HCT116 (cell line): ENCODE measurements around the gene PRSS57. TPM values are rescaled to one million over a fixed set of nuclear protein-coding genes. Genes with fewer than 3 reads are reported as not detected.

Experiments
- ATAC-seq: fragments of 200-7000 bp; cut with Tn5 transposase; 2 replicates; pipeline ENCODE4 v1.9.1; 2020; ENCODE audit warnings: mild to moderate bottlenecking, moderate library complexity
- BruUV-seq: library from RNA; stranded (reverse); fragments of 400-500 nt; replicated peaks from 2 replicates; lab custom pipeline; 2021; lab: Mats Ljungman, UMichigan
- CTCF ChIA-PET: fragments of 300-600 bp; sonication (Branson Sonifier 250); formaldehyde crosslinking; loops from one replicate; lab custom pipeline; 2021; ENCODE audit warnings: antibody characterized with exemption; lab: Charles Lee
- POLR2A ChIA-PET: fragments of 300-600, 350-600 bp; sonication (Branson Sonifier 250); formaldehyde crosslinking; loops from one replicate; lab custom pipeline; 2021; ENCODE audit warnings: antibody characterized with exemption; lab: Charles Lee
- RAD21 ChIA-PET, 2 experiments: fragments of 300-600 bp; sonication (Branson Sonifier 250); formaldehyde crosslinking; loops; one replicate each; lab custom pipeline; 2023; ENCODE audit warnings: low total read pairs in 2 of 2; ENCODE audit not compliant: uncharacterized antibody in 2 of 2, unreplicated experiment in 2 of 2, low non-redundant PET in 1 of 2; lab: Charles Lee
- DNase-seq: peaks from one replicate; pipeline ENCODE4 v3.0.0-alpha.2; 2010; ENCODE audit warnings: low read depth, low spot score
- H2AFZ ChIP-seq: fragments of 200-600 bp; shearing (Covaris generic), sonication (generic); 2 replicates; pipeline ENCODE4 v1.6.1; 2017; ENCODE audit warnings: low read depth, mixed run types, mixed read lengths, antibody characterized with exemption, low read length; ENCODE audit not compliant: poor library complexity, severe bottlenecking
- H3K27ac ChIP-seq: 2 replicates; pipeline ENCODE4 v1.5.1; 2012; ENCODE audit warnings: low read depth, low read length
- H3K27me3 ChIP-seq: fragments of 200-600 bp; sonication (generic); 2 replicates; pipeline ENCODE4 v1.6.1; 2016; ENCODE audit warnings: mixed run types, low read length, mixed read lengths; ENCODE audit not compliant: insufficient read depth
- H3K36me3 ChIP-seq, 2 experiments: fragments of 200-500 bp in 1 of 2; fragments of 200-600 bp in 1 of 2; sonication (Bioruptor generic) in 1 of 2; sonication (generic) in 1 of 2; 2 replicates each; pipeline versions ENCODE4 v1.5.1 to v1.6.1; 2014 to 2016; ENCODE audit warnings: low read length in 2 of 2, inconsistent platforms in 1 of 2, mixed read lengths in 1 of 2, mixed run types in 1 of 2; ENCODE audit not compliant: insufficient read depth in 2 of 2, control insufficient read depth in 1 of 2
- H3K4me1 ChIP-seq, 2 experiments: fragments of 200-600 bp in 1 of 2; sonication (generic) in 1 of 2; 2 replicates each; pipeline versions ENCODE4 v1.5.1 to v1.6.1; 2012 to 2017; ENCODE audit warnings: low read length in 2 of 2, inconsistent platforms in 1 of 2, mild to moderate bottlenecking in 1 of 2, mixed read lengths in 1 of 2, mixed run types in 1 of 2, moderate library complexity in 1 of 2; ENCODE audit not compliant: insufficient read depth in 2 of 2, control insufficient read depth in 1 of 2
- H3K4me2 ChIP-seq: fragments of 200-600 bp; sonication (generic); 2 replicates; pipeline ENCODE4 v1.6.1; 2017; ENCODE audit warnings: mixed run types, low read length, mixed read lengths
- H3K4me3 ChIP-seq, 2 experiments: fragments of 200-600 bp in 1 of 2; sonication (generic) in 1 of 2; replicated peaks in 1 of 2; 2 replicates each; pipeline ENCODE4 v1.5.1; 2011 to 2016; ENCODE audit warnings: low read length in 2 of 2, control low read depth in 1 of 2, low read depth in 1 of 2, mild to moderate bottlenecking in 1 of 2, mixed read lengths in 1 of 2, mixed run types in 1 of 2
- H3K79me2 ChIP-seq: fragments of 200-600 bp; sonication (generic); 2 replicates; pipeline ENCODE4 v1.6.1; 2017; ENCODE audit warnings: mild to moderate bottlenecking, mixed run types, low read length, moderate library complexity, mixed read lengths; ENCODE audit not compliant: insufficient read depth
- H3K9ac ChIP-seq: fragments of 200-600 bp; sonication (generic); 2 replicates; pipeline ENCODE4 v1.6.1; 2016; ENCODE audit warnings: low read length, mixed read lengths
- H3K9me2 ChIP-seq: fragments of 200-600 bp; sonication (generic), shearing (Covaris generic); 2 replicates; pipeline ENCODE4 v1.6.1; 2017; ENCODE audit warnings: mixed run types, mild to moderate bottlenecking, moderate library complexity; ENCODE audit not compliant: insufficient read depth
- H3K9me3 ChIP-seq, 2 experiments: fragments of 200-500 bp in 1 of 2; fragments of 200-600 bp in 1 of 2; sonication (Bioruptor generic) in 1 of 2; sonication (generic) in 1 of 2; 2 replicates each; pipeline ENCODE4 v1.6.1; 2014 to 2017; ENCODE audit warnings: low read length in 2 of 2, mixed read lengths in 2 of 2, inconsistent platforms in 1 of 2, low read depth in 1 of 2, mild to moderate bottlenecking in 1 of 2, mixed run types in 1 of 2, moderate library complexity in 1 of 2; ENCODE audit not compliant: control insufficient read depth in 1 of 2, insufficient read depth in 1 of 2
- H4K20me1 ChIP-seq: fragments of 200-600 bp; sonication (generic), shearing (Covaris generic); 2 replicates; pipeline ENCODE4 v1.6.1; 2017; ENCODE audit warnings: mixed run types, mild to moderate bottlenecking, moderate library complexity; ENCODE audit not compliant: insufficient read depth
- EGR1 ChIP-seq: IDR thresholded peaks from 2 replicates; pipeline ENCODE4 v1.6.1; 2012; ENCODE audit warnings: low read depth
- ELF1 ChIP-seq: IDR thresholded peaks from 2 replicates; pipeline ENCODE4 v1.6.1; 2012; ENCODE audit warnings: low read depth, borderline replicate concordance
- EZH2phosphoT487 ChIP-seq: fragments of 200-600 bp; IDR thresholded peaks from 2 replicates; pipeline ENCODE4 v1.6.1; 2018; ENCODE audit warnings: antibody characterized with exemption, borderline replicate concordance
- POLR2A ChIP-seq: IDR thresholded peaks from 2 replicates; pipeline ENCODE4 v1.7.0; 2011; ENCODE audit warnings: borderline replicate concordance; ENCODE audit not compliant: insufficient read depth, insufficient read length; ENCODE audit errors: extremely low read depth
- SRF ChIP-seq: IDR thresholded peaks from 2 replicates; pipeline ENCODE4 v1.6.1; 2012; ENCODE audit warnings: low read depth
- intact Hi-C: fragments of 100-400 bp; cut with micrococcal nuclease; formaldehyde crosslinking; loops from 2 replicates; pipeline ENCODE4 v1.10.0; 2022
- total RNA-seq: library from RNA; stranded (reverse); gene quantifications from one replicate; pipeline ENCODE4 v1.2.1, GENCODE V29; 2021; ENCODE audit not compliant: unreplicated experiment
- TF ChIP-seq, protein P1 (sequence below), 3 experiments: fragments of 200-600 bp in 1 of 3; sonication (generic) in 1 of 3; IDR thresholded peaks in 2 of 3; conservative IDR thresholded peaks in 1 of 3; 2 replicates each; pipeline ENCODE4 v1.5.1; 2012 to 2017; ENCODE audit warnings: low read depth in 2 of 3, low read length in 2 of 3, antibody characterized with exemption in 1 of 3, borderline replicate concordance in 1 of 3, control low read depth in 1 of 3, mild to moderate bottlenecking in 1 of 3, mixed read lengths in 1 of 3, mixed run types in 1 of 3, moderate library complexity in 1 of 3; ENCODE audit not compliant: insufficient read depth in 1 of 3
- TF ChIP-seq, protein P2 (sequence below): IDR thresholded peaks from 2 replicates; pipeline ENCODE4 v1.6.1; 2012
- TF ChIP-seq, protein P3 (sequence below): IDR thresholded peaks from 2 replicates; pipeline ENCODE4 v1.6.1; 2011; ENCODE audit warnings: mild to moderate bottlenecking, low read length, moderate library complexity; ENCODE audit not compliant: insufficient replicate concordance; ENCODE audit errors: extremely low read depth
- TF ChIP-seq, protein P4 (sequence below): IDR thresholded peaks from 2 replicates; pipeline ENCODE4 v1.6.1; 2012

Gene PRSS57
- total RNA-seq, 1 experiment from 2014 or later: not detected

DNA sequence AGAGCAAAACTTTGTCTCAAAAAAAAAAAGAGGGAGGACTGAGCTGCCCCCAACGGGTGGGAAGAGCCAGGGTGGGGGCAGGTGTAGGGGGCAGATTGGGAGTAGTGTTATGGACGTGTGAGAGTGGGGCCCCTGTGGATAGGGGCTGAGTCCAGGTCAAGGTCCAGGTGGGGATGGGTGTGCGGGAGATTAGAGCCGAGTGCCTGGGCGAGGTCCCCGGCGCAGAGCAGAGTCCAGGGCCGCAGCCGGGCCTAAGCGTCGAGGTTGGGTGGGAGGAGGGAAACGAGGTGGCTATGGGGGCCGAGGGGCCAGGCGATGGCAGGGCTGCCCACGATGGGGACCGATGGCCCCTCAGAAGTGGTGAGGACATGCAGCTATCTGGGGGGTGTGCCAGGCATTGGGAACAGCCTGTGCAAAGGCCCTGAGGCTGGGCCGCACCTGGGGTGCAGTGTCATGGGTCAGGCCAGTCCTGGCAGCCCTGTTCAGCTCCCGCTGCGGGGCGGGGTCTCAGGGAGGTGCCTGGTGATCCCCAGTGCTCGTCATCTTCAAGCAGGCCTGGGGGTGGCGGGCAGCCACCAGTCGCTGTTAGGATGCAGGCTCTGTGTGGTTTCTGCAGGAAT, 43.4 kb upstream of the PRSS57 start:
- Histone ChIP-seq H3K9ac (no peak overlapping the region), H3K36me3 (no peaks in the 10 kb centered on the region), H3K9me3 (no peaks in the 10 kb centered on the region), H3K4me1 (no peaks in the 10 kb centered on the region), H3K27me3 (no peaks in the 10 kb centered on the region), H2AFZ (no peak overlapping the region), H3K4me2 (no peak overlapping the region), H4K20me1 (no peaks in the 10 kb centered on the region), H3K9me2 (no peaks in the 10 kb centered on the region), H3K4me3 (no peak overlapping the region), H3K27ac (no peak overlapping the region), H3K79me2 (no peaks in the 10 kb centered on the region)
- RAD21 ChIA-PET: no interaction called here
- DNase-seq (no peak), ATAC-seq (no peak)
- POLR2A ChIA-PET: no interaction called here
- intact Hi-C loops: no loop called here
- TF ChIP-seq POLR2A: no peak
- no peak for TF ChIP-seq EZH2phosphoT487
- no peak for TF ChIP-seq ELF1
- TF ChIP-seq EGR1: no peak
- no peak for TF ChIP-seq SRF
- TF ChIP-seq, protein P1, sequence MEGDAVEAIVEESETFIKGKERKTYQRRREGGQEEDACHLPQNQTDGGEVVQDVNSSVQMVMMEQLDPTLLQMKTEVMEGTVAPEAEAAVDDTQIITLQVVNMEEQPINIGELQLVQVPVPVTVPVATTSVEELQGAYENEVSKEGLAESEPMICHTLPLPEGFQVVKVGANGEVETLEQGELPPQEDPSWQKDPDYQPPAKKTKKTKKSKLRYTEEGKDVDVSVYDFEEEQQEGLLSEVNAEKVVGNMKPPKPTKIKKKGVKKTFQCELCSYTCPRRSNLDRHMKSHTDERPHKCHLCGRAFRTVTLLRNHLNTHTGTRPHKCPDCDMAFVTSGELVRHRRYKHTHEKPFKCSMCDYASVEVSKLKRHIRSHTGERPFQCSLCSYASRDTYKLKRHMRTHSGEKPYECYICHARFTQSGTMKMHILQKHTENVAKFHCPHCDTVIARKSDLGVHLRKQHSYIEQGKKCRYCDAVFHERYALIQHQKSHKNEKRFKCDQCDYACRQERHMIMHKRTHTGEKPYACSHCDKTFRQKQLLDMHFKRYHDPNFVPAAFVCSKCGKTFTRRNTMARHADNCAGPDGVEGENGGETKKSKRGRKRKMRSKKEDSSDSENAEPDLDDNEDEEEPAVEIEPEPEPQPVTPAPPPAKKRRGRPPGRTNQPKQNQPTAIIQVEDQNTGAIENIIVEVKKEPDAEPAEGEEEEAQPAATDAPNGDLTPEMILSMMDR (IDR thresholded peaks at IDR 0.05 in 2 of 3, conservative IDR thresholded peaks at IDR 0.05 in 1 of 3; ENCODE audit: borderline replicate concordance in 1 of 3, insufficient read depth in 1 of 3, low read depth in 2 of 3, low read length in 2 of 3): no peak
- TF ChIP-seq, protein P2, sequence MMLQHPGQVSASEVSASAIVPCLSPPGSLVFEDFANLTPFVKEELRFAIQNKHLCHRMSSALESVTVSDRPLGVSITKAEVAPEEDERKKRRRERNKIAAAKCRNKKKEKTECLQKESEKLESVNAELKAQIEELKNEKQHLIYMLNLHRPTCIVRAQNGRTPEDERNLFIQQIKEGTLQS: no peak
- TF ChIP-seq, protein P3, sequence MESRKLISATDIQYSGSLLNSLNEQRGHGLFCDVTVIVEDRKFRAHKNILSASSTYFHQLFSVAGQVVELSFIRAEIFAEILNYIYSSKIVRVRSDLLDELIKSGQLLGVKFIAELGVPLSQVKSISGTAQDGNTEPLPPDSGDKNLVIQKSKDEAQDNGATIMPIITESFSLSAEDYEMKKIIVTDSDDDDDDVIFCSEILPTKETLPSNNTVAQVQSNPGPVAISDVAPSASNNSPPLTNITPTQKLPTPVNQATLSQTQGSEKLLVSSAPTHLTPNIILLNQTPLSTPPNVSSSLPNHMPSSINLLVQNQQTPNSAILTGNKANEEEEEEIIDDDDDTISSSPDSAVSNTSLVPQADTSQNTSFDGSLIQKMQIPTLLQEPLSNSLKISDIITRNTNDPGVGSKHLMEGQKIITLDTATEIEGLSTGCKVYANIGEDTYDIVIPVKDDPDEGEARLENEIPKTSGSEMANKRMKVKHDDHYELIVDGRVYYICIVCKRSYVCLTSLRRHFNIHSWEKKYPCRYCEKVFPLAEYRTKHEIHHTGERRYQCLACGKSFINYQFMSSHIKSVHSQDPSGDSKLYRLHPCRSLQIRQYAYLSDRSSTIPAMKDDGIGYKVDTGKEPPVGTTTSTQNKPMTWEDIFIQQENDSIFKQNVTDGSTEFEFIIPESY: no peak
- TF ChIP-seq, protein P4, sequence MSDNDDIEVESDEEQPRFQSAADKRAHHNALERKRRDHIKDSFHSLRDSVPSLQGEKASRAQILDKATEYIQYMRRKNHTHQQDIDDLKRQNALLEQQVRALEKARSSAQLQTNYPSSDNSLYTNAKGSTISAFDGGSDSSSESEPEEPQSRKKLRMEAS: no peak
- CTCF ChIA-PET: no interaction called here
- BruUV-seq: no TSS peak
